Stomach (tissue), 4 donors: Measurements from ENCODE around the gene CCNL1.

Experiments
- CTCF ChIP-seq, 7 experiments: fragments of 450-650 bp in 4 of 7; fragments of 200-600 bp in 3 of 7; sonication (generic) in 3 of 7; IDR thresholded peaks; one replicate each; pipeline ENCODE4 v1.5.1; 2016 to 2019; ENCODE audit warnings: antibody characterized with exemption in 7 of 7, control low read depth in 2 of 7, mild to moderate bottlenecking in 1 of 7
- EP300 ChIP-seq: sonication (generic); formaldehyde crosslinking; IDR thresholded peaks from one replicate; pipeline ENCODE4 v1.6.1; 2017; ENCODE audit warnings: antibody characterized with exemption

GRCh38 chr3:157119369-157119951 lies 40.5 kb downstream of the CCNL1 start:
- TF ChIP-seq CTCF (IDR thresholded peaks at IDR 0.05), result no peak
- TF ChIP-seq EP300, result no peak
